ENCODE results near the gene DST. TPM values are rescaled to one million over a fixed set of nuclear protein-coding genes. Genes with fewer than 3 reads are reported as not detected.

Gene DST
- total RNA-seq, 1 experiment from 2014 or later: 144 TPM

- no peaks in the 10 kb centered on the region for H3K27me3 ChIP-seq (ENCODE audit: insufficient read depth, low read length)
Observed at GRCh38 chr6:56572788-56573471, 69.8 kb downstream of the DST start.

More at GRCh38 chr6:56572788-56573471, 69.8 kb downstream of the DST start:
- Histone ChIP-seq H3K9ac (ENCODE audit: low read length) (no peak overlapping the region), H3K27ac (ENCODE audit: low read depth, low read length) (no peak overlapping the region), H2AFZ (ENCODE audit: low read depth, low read length, poor library complexity, severe bottlenecking) (no peak overlapping the region), H3K9me3 (ENCODE audit: control insufficient read depth in 1 of 2, insufficient read depth in 1 of 2, low read depth in 1 of 2, low read length in 2 of 2) (no peaks in the 10 kb centered on the region), H3K4me3 (replicated peaks in 1 of 2; ENCODE audit: low read depth in 1 of 2, low read length in 2 of 2) (no peak overlapping the region), H3K9me2 (ENCODE audit: insufficient read depth) (no peaks in the 10 kb centered on the region), H3K36me3 (ENCODE audit: control insufficient read depth in 1 of 2, insufficient read depth in 2 of 2, low read length in 2 of 2) (peaks cover 3 to 17% of the 10 kb centered on the region in 2 experiments; a peak in 2 of 4 replicates), H3K79me2 (ENCODE audit: insufficient read depth, low read length) (no peaks in the 10 kb centered on the region), H3K4me1 (ENCODE audit: control insufficient read depth in 1 of 2, insufficient read depth in 2 of 2, low read length in 2 of 2) (no peaks in the 10 kb centered on the region), H3K4me2 (ENCODE audit: low read length) (no peak overlapping the region), H4K20me1 (ENCODE audit: insufficient read depth) (no peaks in the 10 kb centered on the region)
- ChIA-PET CTCF (no interaction called here), RAD21 (ENCODE audit: low non-redundant PET in 1 of 2, low total read pairs in 2 of 2, uncharacterized antibody in 2 of 2, unreplicated experiment in 2 of 2) (no interaction called here), POLR2A (no interaction called here)
- ATAC-seq (no peak), DNase-seq (ENCODE audit: low read depth, low spot score) (no peak)
- intact Hi-C loops (cut with micrococcal nuclease): loop anchor here (5.0 kb wide), 2 partner anchors 201 to 216 kb away; no protein-coding TSS in a partner anchor
- no TSS peak for BruUV-seq (replicated peaks)
- TF ChIP-seq CTCF (IDR thresholded peaks at IDR 0.05 in 2 of 3, conservative IDR thresholded peaks at IDR 0.05 in 1 of 3; ENCODE audit: borderline replicate concordance in 1 of 3, insufficient read depth in 1 of 3, low read depth in 2 of 3, low read length in 2 of 3) (no peak), ATF3 (IDR thresholded peaks at IDR 0.05) (no peak), CEBPB (IDR thresholded peaks at IDR 0.05; ENCODE audit: low read depth) (no peak), MAX (IDR thresholded peaks at IDR 0.05) (no peak), POLR2AphosphoS5 (IDR thresholded peaks at IDR 0.05; ENCODE audit: low read depth, low read length) (no peak), JUND (IDR thresholded peaks at IDR 0.05) (no peak), RAD21 (IDR thresholded peaks at IDR 0.05; ENCODE audit: low read depth) (no peak), EGR1 (IDR thresholded peaks at IDR 0.05; ENCODE audit: low read depth) (no peak), ZNF274 (IDR thresholded peaks at IDR 0.05; ENCODE audit: low read depth, low read length) (no peak), ZFX (IDR thresholded peaks at IDR 0.05) (no peak), POLR2A (IDR thresholded peaks at IDR 0.05; ENCODE audit: borderline replicate concordance, extremely low read depth, insufficient read depth, insufficient read length) (no peak), EZH2 (IDR thresholded peaks at IDR 0.05) (no peak), YY1 (IDR thresholded peaks at IDR 0.05; ENCODE audit: extremely low read depth, insufficient replicate concordance, low read depth, low read length) (no peak), SRF (IDR thresholded peaks at IDR 0.05; ENCODE audit: low read depth) (no peak), TCF7L2 (IDR thresholded peaks at IDR 0.05; ENCODE audit: borderline replicate concordance, extremely low read depth, insufficient read depth, insufficient read length) (no peak)
- TF ChIP-seq, protein P1, sequence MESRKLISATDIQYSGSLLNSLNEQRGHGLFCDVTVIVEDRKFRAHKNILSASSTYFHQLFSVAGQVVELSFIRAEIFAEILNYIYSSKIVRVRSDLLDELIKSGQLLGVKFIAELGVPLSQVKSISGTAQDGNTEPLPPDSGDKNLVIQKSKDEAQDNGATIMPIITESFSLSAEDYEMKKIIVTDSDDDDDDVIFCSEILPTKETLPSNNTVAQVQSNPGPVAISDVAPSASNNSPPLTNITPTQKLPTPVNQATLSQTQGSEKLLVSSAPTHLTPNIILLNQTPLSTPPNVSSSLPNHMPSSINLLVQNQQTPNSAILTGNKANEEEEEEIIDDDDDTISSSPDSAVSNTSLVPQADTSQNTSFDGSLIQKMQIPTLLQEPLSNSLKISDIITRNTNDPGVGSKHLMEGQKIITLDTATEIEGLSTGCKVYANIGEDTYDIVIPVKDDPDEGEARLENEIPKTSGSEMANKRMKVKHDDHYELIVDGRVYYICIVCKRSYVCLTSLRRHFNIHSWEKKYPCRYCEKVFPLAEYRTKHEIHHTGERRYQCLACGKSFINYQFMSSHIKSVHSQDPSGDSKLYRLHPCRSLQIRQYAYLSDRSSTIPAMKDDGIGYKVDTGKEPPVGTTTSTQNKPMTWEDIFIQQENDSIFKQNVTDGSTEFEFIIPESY (IDR thresholded peaks at IDR 0.05; ENCODE audit: extremely low read depth, insufficient replicate concordance, low read length): no peak
